GM18498 (cell line): ENCODE measurements around the gene LRTM2.

ENCODE experiments used
- ATAC-seq: cut with Tn5 transposase; IDR thresholded peaks from one replicate; pipeline ENCODE4 v1.9.1; 2021; ENCODE audit warnings: mild to moderate bottlenecking, moderate library complexity; ENCODE audit not compliant: unreplicated experiment

LRTM2 gene

DNA sequence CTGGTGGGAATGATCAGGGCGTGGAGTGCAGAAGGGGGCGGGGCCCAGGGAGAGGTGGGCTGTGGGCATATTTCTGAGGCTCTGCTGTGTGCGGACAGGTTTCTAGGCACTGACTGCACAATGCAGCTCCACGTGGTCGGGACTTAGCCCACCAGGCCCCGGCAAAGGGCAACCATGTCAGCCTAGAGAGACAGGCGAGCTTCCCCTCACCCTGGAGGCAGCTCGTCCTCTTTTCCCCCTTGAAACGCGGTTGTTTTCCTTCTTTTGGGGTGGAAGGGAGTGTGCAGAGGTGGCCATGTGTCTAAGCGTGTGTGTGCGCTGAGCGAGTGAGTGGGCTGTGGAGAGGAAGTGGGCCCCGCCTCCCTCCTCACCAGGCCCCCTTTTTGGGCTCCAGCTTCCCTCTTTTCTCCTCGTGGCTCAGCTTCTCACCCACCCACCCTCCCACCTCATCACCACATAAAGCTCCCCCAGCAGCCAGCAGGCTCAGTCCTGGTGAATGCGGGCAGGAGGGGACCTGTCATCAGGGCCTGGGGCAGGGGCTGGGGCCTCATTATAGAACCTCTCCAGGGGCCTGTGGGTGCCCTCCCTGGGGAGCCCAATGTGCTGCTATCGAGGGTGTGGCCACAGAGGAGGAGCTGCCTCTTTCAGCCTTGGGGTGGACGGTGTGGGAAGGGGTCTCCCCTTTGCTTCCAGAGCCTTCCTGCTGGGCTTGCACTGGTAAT lies 22.0 kb downstream of the LRTM2 start:
- ATAC-seq, result no peak

DNA sequence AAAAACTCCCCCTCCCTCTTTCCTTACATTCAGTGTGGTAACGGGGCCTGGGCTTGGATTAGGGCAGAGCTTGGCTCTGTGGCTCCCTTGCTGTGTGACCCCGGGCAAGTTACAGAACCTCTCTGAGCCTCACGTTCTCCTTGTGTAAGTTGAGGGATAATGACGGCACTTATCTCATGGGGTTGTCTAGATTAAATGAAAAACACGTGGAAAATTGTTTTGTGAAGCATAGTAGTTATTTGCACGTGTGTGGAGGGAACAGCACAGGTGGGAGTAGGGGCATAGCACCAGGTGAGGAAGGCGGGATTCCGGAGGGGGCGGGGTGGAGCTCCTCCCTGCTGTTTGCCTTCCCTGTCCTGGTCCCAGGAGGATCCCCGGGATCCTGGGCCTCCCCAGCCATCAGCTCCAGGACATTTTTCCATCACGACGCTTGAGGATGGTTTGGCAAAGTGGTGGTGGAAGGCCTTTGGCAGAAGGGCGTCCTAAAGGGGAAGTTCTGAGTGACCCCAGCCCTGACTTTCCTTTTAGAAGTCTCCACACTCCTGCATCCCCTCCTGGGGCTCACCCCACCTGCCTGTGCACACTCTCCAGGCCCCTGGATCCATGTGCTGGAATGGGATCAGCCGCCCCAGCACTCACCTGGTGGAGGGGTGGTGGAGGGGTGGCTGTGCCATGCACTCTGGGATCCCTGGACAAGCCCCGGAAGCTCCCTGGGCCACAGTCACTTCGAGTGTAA lies 22.7 kb downstream of the LRTM2 start:
- ATAC-seq, result no peak

DNA sequence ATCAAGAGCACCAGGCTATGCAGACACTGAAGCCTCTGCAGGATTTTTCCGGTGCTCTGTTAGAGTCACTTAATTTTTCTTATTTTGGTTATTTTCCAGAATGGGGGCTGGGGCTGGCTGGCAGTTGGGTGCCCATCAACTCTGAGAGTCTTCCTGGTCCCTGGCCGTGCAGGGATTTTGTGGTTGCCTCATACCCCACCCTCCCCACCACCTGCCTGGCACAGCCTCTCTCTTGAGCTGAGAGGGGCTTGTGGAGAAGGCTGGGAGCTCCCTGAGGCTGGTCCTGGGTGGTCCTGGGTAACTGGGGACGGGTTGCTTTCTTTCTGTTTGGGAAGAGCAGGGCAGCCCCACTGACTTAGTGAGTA lies 23.3 kb downstream of the LRTM2 start:
- no peak for ATAC-seq

DNA sequence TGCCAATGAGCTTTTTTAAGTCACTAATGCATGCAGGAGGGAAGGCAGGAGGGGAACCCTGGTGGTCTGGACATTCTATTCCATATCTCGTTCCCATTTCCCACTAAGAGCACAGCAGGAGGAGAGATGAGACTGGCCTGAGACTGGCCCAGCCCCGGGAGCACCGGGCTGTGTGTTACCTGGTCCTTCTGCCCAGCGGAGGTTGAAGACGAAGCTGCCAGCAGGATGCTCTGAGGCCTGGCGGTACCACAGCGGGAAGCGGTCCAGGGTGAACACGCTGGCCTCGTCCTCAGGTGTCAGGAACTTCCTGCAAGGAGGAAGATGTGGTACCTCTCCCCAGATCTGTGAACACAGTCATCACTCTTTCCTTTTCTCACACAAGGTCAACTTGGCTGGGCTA lies 23.9 kb downstream of the LRTM2 start:
- no peak for ATAC-seq

DNA sequence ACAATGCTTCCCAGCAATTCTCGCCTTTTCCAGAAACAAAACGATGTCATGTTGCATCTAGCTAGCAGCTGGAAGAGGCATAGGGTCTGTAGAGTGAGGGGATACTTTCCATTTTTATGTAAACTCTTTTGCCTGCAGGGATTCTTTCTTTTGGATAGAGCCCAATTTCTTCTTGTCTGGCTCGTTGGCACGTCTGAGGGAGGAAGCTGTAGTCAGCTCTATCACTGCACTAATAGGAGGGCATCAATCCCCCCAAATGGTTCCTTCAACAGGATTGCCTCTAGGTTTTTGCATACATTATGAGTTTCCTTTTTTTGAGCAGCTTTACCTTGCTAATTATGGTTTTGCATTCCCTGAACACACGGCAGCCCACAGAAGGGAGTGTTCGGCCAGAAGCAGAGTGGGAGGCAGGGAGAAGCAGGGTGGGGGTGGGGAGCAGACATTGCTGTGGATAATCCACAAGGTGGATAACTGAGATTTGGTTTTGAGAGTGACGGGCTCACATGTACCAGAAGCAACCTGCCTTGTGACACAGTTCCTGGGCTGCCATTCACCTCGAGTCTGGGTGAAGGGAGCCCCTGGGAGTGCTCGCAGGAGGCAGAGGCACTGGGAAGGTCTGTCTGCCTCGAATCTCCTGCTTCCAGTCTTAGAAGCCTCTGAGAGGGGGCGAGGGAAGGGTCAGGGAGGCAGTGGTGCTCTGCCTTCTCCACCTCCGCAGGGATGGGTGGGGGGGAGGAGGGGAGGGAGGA lies 24.5 kb downstream of the LRTM2 start:
- no peak for ATAC-seq

DNA sequence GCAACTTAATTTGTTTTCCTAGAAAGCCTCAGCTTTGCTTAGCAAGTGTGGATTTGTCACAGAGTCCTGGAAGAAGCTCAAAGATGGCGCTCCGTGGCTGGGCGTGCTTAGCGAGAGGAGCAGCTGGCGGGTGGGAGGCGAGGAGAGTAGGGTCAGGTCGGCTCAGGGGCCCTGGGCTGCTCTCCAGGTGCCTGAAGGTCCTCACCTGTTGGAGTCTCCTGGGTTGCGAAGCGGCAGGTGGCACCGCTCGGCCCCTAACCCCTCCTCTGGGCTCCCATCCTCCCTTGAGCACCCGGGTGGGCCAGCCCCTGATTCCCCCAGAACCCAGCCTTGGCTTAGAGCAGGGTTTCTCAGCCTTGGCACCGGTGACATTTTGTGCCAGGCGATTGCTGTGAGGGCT lies 25.1 kb downstream of the LRTM2 start:
- no peak for ATAC-seq

DNA sequence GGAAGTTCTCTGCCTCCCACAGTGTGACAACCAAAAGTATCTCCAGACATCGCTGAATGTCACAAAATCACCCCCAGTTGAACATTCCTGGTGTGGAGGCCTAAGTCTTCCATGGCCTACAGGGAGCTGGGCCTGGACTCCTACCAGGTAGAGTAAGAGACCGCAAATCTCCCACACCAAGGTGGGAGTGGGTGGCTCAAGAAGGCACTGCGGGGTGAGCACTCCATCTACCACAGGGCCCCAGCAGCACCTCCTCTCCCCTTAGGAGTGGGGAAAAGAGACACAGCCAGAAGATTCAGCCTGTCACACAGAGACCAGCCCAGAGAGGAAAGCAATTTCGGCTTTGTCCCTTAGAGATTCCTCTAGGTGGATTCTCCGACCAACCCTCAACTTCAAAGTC lies 25.5 kb downstream of the LRTM2 start:
- ATAC-seq, result no peak

DNA sequence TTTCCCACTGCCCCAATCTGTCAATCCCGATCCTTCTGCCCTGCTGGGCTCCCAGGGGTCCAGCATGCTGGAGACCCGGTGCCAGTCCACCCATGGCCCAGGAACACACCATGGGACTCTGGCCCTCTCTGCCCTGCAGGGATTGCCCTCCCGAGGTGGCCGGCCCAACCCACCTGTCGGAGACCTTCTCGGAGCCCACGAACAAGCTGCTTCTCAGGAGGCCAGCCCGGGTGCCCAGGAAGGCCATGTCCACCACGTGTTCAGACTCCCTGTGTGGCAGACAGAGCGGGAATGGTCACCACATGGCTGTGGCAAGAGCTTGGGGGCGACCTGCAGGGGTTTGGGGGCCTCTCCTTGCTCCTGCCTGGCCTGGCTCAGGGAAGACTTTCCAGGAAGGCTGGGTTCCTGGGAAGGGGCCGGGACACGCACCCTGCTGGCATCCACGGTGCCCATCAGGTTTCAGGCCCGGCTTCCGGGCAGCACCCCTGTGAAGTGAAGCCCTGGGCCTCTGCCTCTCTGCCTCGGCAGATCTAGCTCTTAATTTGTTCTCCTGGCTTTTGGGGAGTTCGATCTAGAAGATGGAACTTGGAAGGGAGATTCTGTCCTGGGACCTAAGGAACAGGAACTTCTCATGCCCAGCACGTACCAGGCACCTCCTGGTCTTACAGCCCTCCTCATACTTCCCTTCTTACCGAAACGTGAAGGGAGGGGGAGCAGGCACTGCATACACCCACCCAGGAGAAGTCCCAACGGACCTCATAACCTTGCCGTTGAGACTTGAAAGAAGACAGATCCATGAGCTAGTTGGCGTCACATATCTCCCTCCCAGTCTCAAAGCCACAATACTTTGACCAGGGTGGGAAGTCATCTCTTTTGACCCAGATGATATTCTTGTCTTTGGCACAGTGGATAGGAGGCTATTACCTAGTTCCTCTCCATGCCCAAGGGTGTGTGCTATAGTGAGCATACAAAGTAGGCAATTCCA lies 26.3 kb downstream of the LRTM2 start:
- no peak for ATAC-seq

DNA sequence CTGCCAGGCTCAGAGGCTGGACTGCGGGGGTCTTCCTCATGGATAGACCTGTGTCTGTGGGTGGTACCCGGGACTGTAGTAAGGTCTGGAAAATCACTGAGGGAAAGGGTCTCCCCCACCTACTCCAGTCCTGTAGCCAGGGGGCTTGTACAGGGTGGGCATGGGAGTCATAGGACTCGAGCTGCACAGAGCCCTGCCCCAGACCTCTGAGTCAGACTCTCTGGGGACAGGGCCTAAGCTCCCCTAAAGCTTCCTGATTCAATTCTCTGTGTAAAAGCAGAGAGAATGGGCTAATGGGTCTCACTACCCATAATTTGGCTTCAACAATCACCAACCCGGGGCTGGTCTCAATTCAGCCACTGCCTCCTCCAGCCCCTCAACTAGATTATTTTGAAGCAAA lies 27.0 kb downstream of the LRTM2 start:
- ATAC-seq, result no peak

DNA sequence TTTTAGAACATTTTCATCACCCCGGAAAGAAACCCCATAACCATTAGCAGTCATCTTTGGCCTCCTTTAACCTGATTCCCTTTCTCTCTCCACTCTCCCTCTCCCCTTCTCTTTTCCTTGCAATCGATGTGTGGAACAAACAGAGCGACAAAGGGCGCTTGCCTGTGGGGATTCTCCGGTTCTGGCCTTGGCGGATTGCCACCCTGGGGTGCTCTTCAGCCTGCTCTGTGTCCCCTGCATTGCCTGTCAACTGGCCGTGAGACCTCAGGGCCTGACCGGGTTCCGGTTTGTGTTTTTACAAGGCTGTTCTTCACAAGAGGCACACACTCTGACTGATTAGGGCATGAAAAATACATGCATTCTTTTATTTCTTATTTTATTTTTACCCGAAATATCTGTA lies 27.8 kb downstream of the LRTM2 start:
- ATAC-seq, result no peak

DNA sequence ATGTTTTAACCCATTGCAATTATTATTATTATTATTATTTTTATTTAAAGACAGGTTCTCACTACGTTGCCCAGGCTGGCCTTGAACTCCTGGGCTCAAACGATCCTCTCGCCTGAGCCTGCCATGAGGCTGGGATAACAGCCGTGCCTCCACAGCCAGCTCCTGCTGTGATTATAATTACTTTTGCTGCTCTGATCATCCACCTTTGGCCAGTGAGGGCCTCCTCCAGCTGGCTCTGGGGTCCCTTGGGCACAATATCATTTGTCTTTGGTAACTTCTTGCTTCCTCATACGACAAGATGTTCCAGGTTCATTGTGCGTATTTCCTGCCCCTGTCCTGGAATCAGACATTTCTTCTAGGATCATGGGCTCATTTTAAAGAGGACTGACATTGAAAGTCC lies 28.4 kb downstream of the LRTM2 start:
- ATAC-seq, result no peak

DNA sequence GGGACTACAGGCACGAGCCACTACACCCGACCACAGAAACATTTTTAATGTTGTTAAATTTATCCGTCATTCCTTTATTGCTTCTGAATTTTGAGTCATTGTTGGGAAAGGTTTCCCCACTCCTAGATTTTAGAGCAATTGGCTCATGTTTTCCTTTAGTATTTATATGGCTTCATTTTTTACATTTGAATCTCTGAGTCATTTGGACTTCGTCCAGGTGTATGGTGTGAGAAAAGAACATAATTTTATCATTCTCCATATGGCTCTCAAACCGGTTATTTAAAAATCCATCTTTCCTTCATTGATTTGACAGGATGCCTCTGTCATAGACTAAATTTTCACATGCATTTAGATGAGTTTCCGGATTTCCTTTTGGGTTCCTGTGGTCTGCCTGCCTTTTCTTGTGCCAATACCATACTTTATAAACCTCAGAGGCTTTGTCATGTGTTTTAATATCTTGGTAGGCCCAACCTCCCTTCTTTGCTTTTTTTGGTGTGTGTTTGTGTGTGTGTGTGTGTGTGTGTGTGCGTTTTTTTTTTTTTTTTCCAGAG lies 30.9 kb downstream of the LRTM2 start:
- ATAC-seq, result no peak

DNA sequence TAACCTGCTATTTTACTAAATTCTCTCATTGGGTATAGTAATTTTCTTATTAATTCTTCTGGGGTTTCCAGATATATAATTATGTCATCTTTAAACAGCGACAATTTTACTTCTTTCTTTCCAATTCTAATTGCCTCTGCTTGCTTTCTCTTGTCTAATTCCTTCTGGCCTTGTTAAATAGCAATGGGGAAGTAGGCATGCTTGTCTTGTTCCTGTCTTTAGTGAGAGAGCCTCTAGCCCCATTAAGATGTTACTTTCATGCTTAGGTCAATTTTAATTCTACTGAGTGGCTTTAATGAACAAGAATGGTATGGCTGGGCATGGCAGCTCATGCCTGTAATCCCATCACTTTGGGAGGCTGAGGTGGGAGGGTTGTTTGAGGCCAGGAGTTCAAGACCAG lies 31.7 kb downstream of the LRTM2 start:
- ATAC-seq, result no peak

DNA sequence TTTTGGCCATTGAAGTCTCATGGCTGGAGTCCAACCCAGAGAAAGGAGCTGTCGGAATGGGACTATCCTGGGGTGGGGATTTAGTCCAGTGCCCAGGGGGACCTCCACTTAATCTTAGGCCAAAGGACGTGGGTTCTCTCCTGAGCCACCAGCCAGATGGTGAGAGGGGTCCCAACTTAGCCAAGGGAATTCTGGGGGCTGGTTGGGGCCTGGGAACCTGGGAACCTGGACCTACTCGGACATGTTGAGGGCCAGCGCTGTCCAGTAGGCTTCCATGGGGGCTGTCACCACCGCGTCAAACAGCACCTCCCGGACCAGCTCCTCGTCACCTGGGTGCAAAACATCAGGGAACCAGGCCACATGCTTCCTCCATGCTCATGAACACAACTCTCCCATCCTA lies 33.4 kb downstream of the LRTM2 start:
- ATAC-seq, result no peak

DNA sequence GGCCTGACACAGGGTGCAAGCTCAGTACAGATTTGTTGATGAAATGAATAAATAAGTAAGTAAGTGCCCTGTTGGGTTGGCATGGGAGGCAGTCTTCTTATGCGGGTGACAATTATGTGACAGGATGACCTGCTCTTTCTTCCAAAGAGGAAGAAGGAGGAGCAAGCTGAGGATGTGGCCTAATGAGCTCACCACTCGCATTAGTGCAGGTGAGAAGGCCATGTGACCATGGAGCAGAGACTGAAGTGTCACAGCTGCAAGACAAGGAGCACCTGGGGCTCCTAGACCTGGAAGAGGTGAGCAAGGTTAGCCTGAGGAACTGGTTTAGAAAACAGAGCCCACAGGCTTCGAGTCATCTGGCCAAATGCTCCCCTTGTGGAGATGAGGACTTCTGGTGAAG lies 34.9 kb downstream of the LRTM2 start:
- ATAC-seq, result no peak

DNA sequence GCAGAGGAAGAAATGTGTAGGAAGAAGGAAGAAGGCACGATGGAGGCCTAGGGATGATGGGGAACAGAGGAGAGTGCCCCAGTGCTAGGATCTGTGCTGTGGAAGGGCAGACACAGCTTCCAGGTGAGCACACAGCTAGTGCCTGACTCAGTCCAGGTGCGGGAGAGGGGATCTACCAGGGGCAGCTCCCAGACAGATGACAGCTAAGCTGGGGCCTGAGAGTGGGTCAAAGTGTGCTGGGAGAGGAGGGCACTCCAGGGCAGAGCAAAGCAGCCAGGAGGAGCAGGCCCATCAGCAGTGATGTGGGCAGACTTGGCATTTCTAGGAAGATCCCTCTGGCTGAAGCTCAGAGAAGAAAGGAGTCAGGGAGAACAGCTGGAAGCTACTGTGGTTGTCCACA lies 36.7 kb downstream of the LRTM2 start:
- no peak for ATAC-seq

DNA sequence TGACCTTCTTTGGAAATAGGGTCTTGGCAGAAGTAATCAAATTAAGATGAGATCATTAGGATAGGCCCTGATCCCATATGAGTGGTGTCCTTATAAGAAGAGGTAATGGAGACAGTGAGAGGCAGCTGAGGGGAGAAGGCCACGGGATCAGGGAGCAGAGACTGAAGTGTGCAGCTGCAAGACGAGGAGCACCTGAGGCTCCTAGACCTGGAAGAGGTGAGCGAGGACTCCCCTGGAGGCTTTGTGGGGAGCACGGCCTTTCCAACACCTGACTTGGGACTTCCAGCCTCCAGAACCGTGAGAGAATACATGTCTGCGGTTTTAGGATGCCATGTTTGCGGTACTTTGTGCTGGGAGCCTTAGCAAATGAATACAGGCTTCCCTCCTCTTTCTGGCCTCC lies 37.5 kb downstream of the LRTM2 start:
- no peak for ATAC-seq

DNA sequence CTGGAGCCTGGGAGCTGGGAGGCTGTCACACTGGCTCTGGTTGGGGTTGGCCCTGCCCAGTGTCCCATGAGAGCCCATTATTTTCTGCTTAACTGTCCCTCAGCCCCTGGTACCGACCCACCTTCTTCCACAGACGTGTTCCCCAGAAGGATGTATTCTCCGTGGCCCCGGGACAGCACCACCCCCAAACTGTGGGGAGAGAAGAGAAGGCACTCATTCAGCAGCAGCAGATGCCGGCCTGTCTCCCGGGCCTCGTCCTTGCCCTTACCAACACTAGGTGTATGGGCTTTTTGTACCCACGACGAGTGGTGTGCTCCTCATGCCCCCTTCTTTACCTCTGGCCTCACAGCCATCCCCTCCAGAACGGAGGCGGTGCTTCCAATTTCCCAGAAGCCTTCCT lies 38.1 kb downstream of the LRTM2 start:
- no peak for ATAC-seq

DNA sequence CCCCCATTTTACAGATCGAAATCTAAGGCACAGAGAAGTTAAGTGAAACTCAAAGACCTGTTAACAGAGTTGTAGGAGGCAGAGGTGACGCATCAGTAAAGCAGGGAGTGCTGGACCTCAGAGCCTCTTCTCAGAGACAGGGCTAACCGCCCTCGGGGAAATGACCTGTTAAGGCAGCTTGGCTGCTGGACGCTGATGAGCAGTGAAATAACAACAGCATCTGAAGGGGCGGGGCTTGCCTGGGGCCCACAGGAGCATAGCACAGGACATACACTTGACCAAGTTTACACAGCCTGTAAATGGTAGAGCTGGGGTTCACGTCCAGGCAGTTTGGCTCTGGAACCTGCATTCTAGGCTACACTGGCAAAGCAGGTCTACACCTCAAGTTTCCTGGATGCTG lies 39.3 kb downstream of the LRTM2 start:
- ATAC-seq, result no peak

DNA sequence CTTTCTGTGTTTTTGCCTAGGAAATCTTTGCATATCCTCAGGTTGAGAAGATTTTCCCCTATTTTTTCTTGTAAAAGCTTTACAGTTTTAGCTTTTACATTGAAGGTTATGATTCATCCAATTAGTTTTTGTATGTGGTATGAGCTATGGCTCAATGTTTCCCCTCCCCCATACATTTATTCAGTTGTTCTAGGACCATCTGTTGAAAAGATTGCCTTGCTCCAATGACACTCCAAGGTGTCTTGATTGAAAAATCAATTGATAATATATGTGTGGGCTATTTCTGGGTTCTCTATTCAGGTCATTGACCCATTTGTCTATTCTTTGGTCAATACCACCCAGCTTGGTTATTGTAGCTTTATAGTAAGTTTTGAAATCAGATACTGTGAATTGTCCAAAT lies 42.6 kb downstream of the LRTM2 start:
- ATAC-seq, result no peak

DNA sequence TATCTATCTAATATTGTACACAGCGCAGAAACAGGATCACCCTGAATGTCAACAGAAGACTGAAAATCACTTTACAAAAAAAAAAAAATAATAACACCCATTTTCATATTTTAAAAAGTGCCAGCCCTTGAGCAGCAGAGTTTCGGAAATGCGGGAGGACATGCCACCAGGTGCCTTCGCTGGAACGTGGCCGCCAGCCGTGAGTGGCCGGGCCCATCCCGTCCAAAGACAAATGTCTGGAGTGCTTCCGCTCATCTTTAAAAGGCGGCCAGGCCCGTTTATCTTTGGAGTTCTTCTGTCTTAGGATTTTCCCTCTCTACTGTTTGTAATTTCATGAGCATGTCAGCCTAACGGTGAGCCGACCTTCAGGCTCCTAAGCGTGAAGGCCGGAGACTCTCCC lies 43.5 kb downstream of the LRTM2 start:
- ATAC-seq, result no peak
